ENCODE data around the gene RBPMS2. TPM values are rescaled to one million over a fixed set of nuclear protein-coding genes. Genes with fewer than 3 reads are reported as not detected.

Gene RBPMS2
- total and polyA plus RNA-seq, 2 donors (not counting 1 experiment from before 2014, with no cell fraction given): 0.47 to 0.63 TPM

GRCh38 chr15:64774037-64774628, 1.3 kb downstream of the RBPMS2 start:
- Mint-ChIP-seq H3K27me3 (peaks cover 25% of the 10 kb centered on the region), H3K4me1 (peaks cover 13% of the 10 kb centered on the region), H3K9me3 (ENCODE audit: insufficient read depth) (no peaks in the 10 kb centered on the region), H3K27ac (no peak overlapping the region), H3K4me3 (peak overlapping the region; percentile 84)
- ATAC-seq (ENCODE audit: low read depth) (no peak), DNase-seq (peak; percentile 23)
- peaks cover 0 to 35% (median 19%) of the 10 kb centered on the region in 4 experiments for H3K27me3 ChIP-seq (replicated peaks in 1 of 4; ENCODE audit: control extremely low read depth in 1 of 4, control insufficient read depth in 3 of 4, insufficient read depth in 4 of 4, low read length in 3 of 4)
- no peak overlapping the region for H3K9ac ChIP-seq (ENCODE audit: low read length)
- H2AFZ ChIP-seq (ENCODE audit: insufficient read depth, low read depth, low read length, poor library complexity, severe bottlenecking): peak overlapping the region; percentile 62
- no peaks in the 10 kb centered on the region for H3K36me3 ChIP-seq (replicated peaks in 1 of 2; ENCODE audit: control extremely low read depth in 1 of 2, control insufficient read depth in 1 of 2, extremely low read depth in 1 of 2, insufficient read depth in 2 of 2, low read length in 1 of 2)
- no peaks in the 10 kb centered on the region for H4K20me1 ChIP-seq (ENCODE audit: control insufficient read depth, insufficient read depth, low read length, poor library complexity, severe bottlenecking)
- intact Hi-C loops (cut with micrococcal nuclease): no loop called here
- TF ChIP-seq EZH2 (IDR thresholded peaks at IDR 0.05; ENCODE audit: borderline replicate concordance, insufficient read depth, low read depth, low read length, poor library complexity, severe bottlenecking) (no peak), CTCF (IDR thresholded peaks at IDR 0.05) (no peak)
- POLR2A ChIA-PET: no interaction called here
- peaks cover 12% of the 10 kb centered on the region in 2 donors for H3K4me1 ChIP-seq (ENCODE audit: control insufficient read depth in 2 of 2, insufficient read depth in 2 of 2, low read length in 2 of 2)
- H3K79me2 ChIP-seq (ENCODE audit: control insufficient read depth, insufficient read depth, low read length): no peaks in the 10 kb centered on the region
- no peak overlapping the region for H3K27ac ChIP-seq (ENCODE audit: low read length in 2 of 2)
- WGBS (ENCODE audit: insufficient coverage): 90% methylated on average over 18 of the region's 21 CpGs
- CTCF ChIA-PET: interaction anchor here (0.5 kb wide), 1 partner anchor 131 kb away, joined by 3 read pairs; no protein-coding TSS in a partner anchor
- H3K4me2 ChIP-seq (replicated peaks; ENCODE audit: low read depth, low read length, poor library complexity, severe bottlenecking): peak overlapping the region; percentile 97
- H3K4me3 ChIP-seq (ENCODE audit: control extremely low read depth in 1 of 5, extremely low read depth in 1 of 5, insufficient read depth in 1 of 5, low read depth in 2 of 5, low read length in 4 of 5): peak overlapping the region in 2 of 5 experiments; percentile 17 to 52
- peaks cover 0 to 3% (median 0%) of the 10 kb centered on the region in 3 donors for H3K9me3 ChIP-seq (ENCODE audit: control extremely low read depth in 1 of 3, control insufficient read depth in 2 of 3, insufficient read depth in 1 of 3, low read length in 2 of 3)

GRCh38 chr15:64773606-64774005, 1.8 kb downstream of the RBPMS2 start:
- no peak for TF ChIP-seq CTCF (IDR thresholded peaks at IDR 0.05)
- TF ChIP-seq EZH2 (IDR thresholded peaks at IDR 0.05; ENCODE audit: borderline replicate concordance, insufficient read depth, low read depth, low read length, poor library complexity, severe bottlenecking): no peak
- Mint-ChIP-seq H3K27ac (no peak overlapping the region), H3K9me3 (ENCODE audit: insufficient read depth) (no peaks in the 10 kb centered on the region), H3K4me1 (peaks cover 13% of the 10 kb centered on the region), H3K4me3 (peak overlapping the region; percentile 84), H3K27me3 (peaks cover 25% of the 10 kb centered on the region)
- 100% methylated on average over 2 of the region's 2 CpGs for WGBS (ENCODE audit: insufficient coverage)
- ChIA-PET CTCF (no interaction called here), POLR2A (no interaction called here)
- H4K20me1 ChIP-seq (ENCODE audit: control insufficient read depth, insufficient read depth, low read length, poor library complexity, severe bottlenecking): no peaks in the 10 kb centered on the region
- H3K4me1 ChIP-seq (ENCODE audit: control insufficient read depth in 2 of 2, insufficient read depth in 2 of 2, low read length in 2 of 2): peaks cover 12 to 13% of the 10 kb centered on the region in 2 donors
- H3K79me2 ChIP-seq (ENCODE audit: control insufficient read depth, insufficient read depth, low read length): no peaks in the 10 kb centered on the region
- no peak overlapping the region for H3K4me3 ChIP-seq (ENCODE audit: control extremely low read depth in 1 of 5, extremely low read depth in 1 of 5, insufficient read depth in 1 of 5, low read depth in 2 of 5, low read length in 4 of 5)
- H3K9ac ChIP-seq (ENCODE audit: low read length): no peak overlapping the region
- H3K27ac ChIP-seq (ENCODE audit: low read length in 2 of 2): no peak overlapping the region
- DNase-seq: no peak
- ATAC-seq (ENCODE audit: low read depth): no peak
- H3K36me3 ChIP-seq (replicated peaks in 1 of 2; ENCODE audit: control extremely low read depth in 1 of 2, control insufficient read depth in 1 of 2, extremely low read depth in 1 of 2, insufficient read depth in 2 of 2, low read length in 1 of 2): no peaks in the 10 kb centered on the region
- intact Hi-C loops (cut with micrococcal nuclease): no loop called here
- peaks cover 0 to 3% (median 0%) of the 10 kb centered on the region in 3 donors for H3K9me3 ChIP-seq (ENCODE audit: control extremely low read depth in 1 of 3, control insufficient read depth in 2 of 3, insufficient read depth in 1 of 3, low read length in 2 of 3)
- no peak overlapping the region for H2AFZ ChIP-seq (ENCODE audit: insufficient read depth, low read depth, low read length, poor library complexity, severe bottlenecking)
- no peak overlapping the region for H3K4me2 ChIP-seq (replicated peaks; ENCODE audit: low read depth, low read length, poor library complexity, severe bottlenecking)
- peaks cover 0 to 35% (median 19%) of the 10 kb centered on the region in 4 experiments for H3K27me3 ChIP-seq (replicated peaks in 1 of 4; ENCODE audit: control extremely low read depth in 1 of 4, control insufficient read depth in 3 of 4, insufficient read depth in 4 of 4, low read length in 3 of 4)

All from B cell (primary cell).